ENCODE results near the gene LRRC4.

The LRRC4 gene

GRCh38 chr7:128030654-128031611, at the start of gene LRRC4:
Gene LRRC4 (minus strand): TSS chr7:128031437. CDS start chr7:128030640, 797 bp downstream.
- peak in 27 of 56 donors; percentile 22 to 74 (median 54) for DNase-seq

- no peak for DNase-seq
These were observed 48.9 kb upstream of the LRRC4 start for GRCh38 chr7:128080169-128080568.

GRCh38 chr7:128078309-128078708, 47.1 kb upstream of the LRRC4 start:
- DNase-seq, result no peak

GRCh38 chr7:128076796-128077271, 45.6 kb upstream of the LRRC4 start:
- peak in 8 of 56 donors; percentile 10 to 37 (median 28) for DNase-seq

GRCh38 chr7:128076196-128076795, 45.1 kb upstream of the LRRC4 start:
- DNase-seq, result peak in 15 of 56 donors; percentile 15 to 67 (median 31)

GRCh38 chr7:128075242-128076095, 44.2 kb upstream of the LRRC4 start:
- peak in 11 of 56 donors; percentile 8 to 53 (median 24) for DNase-seq

DNA sequence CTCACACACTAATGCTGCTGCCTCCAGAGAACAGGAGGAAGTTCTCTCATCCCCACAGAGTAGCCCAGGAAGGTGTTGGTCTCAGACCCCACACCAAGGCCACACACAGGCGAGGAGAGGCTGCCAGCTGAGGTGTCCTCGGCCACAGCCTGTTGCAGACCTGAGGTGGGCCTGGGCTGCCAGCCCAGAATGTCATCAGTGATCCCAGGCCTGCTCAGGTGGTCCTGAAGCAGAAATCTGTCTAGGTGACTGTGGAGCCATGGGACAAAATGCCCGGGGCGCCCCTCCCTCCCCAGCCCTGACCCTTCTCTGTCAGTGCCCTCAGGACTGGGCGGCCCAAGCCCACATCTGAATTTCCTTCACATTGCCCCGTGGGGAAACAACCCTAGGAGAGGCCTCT, 43.5 kb upstream of the LRRC4 start:
- no peak for DNase-seq

- DNase-seq, result no peak
These were observed 43.1 kb upstream of the LRRC4 start for GRCh38 chr7:128074336-128074735.

DNA sequence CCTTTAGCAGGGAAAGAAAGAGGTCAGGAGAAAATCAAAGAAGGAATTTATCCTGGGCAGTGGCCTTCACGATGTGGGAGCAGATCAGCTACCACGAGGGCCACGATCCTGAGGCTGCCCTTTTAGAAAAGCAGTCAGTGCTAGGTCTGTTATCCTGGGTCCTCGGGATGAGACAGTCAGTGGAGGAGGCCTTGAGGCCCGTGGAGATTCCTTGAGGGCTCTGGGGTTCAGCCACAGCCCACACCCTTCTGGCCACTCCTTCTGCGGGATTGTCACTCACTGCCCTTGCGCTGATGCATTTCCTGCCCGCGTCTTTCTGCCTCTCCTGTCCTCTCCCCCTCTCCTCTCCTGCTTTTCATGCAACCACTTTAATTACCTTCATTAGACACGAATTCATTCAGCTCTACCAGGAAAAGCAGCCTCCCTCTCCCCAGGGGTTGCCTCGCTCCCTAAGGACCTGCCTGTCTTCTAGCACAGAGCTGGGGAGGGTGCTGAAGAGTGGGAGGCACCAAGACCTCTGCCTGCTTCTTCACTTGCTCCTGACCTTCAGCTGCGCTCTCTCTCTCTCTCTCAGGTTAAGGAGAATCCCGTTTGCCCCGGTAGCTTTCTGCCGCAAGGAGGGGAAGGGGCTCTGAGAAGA, 42.6 kb upstream of the LRRC4 start:
- DNase-seq, result no peak

GRCh38 chr7:128071801-128072200, 40.6 kb upstream of the LRRC4 start:
- no peak for DNase-seq

DNA sequence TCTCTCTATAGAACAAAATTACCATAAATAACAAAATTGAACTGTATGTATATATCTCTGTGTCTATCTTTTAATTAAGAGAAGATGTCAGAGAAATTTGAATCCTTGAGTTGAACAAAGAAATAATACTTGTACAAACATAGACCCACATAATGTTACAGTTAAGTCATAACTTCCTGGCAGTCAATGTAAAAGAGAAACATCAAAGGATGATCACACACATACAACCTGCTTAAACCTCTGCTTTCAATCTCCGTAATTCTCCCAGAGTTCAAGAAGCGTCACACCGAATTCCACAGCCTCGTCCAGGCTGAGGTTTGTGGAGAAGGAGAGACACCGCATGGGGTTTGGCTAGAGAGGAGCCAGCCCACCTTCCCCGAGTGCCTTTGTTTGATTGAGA, 40.1 kb upstream of the LRRC4 start:
- no peak for DNase-seq

DNA sequence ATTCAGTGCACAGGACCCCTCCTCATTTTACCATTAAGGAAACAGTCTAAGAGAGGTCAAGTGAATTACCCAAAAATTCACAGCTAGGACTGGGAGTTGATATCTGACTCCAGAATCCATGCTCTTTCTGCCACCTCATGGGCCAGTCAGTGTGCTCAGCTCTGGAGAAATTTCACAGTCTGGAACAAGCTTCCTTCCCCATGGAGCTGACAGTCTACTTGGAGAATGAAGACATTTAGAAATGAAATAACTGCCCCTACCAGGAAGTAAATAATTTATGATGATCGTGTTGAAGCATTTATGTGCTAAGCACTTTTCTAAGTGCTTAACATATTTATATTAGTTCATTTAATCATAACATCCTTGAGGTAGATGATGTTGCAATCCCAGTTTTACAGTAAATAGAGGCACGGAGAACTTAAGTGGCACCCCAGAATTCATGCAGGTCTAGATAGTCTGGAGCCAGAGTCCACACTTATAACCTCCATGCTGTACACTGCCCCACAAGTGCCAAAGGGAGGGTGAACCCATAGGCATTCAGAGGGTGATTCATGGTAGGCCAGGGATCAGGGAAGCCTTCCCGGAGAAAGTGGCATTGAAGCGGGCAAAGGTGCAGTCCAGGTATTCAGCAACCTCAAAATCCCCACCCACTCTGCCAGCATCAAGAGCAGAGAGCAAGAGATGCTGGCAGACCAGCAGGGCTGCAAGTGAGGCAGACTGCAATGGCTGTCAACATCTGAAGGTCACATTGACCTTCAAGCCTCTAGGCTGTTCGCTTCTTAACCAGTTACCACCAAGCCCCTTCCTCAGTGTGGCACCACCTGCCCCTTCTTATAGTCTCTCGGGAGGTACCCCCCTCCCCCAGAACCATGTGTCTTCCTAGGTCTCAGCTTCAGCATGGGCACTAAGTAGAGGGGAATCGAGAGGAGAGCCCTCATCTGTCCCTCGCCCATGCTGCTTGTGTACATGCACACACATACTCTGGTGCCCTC, 38.4 kb upstream of the LRRC4 start:
- no peak for DNase-seq

GRCh38 chr7:128068785-128069184, 37.5 kb upstream of the LRRC4 start:
- DNase-seq, result no peak

GRCh38 chr7:128067983-128068382, 36.7 kb upstream of the LRRC4 start:
- DNase-seq, result no peak

- no peak for DNase-seq
These were observed 35.6 kb upstream of the LRRC4 start for GRCh38 chr7:128066858-128067257.

DNA sequence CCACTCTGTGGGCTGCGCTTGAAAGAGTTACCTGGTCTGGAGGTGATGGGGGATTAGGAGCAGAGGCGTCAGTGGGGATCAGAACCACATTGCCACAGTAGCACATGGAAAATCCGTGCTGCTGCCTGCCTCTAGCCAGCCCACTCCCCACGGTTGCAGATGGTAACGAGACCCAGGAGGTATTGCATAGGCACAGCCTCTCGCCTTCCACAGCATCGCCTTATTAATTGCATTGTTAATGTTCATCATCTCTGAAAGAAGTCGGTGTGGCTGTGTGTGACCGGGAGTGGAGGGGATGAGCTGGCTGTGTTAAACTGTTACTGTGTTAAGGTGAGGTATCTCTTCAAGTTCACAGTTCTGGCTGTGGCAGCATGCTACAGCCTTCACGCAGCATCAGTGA, 35.2 kb upstream of the LRRC4 start:
- DNase-seq, result no peak

DNA sequence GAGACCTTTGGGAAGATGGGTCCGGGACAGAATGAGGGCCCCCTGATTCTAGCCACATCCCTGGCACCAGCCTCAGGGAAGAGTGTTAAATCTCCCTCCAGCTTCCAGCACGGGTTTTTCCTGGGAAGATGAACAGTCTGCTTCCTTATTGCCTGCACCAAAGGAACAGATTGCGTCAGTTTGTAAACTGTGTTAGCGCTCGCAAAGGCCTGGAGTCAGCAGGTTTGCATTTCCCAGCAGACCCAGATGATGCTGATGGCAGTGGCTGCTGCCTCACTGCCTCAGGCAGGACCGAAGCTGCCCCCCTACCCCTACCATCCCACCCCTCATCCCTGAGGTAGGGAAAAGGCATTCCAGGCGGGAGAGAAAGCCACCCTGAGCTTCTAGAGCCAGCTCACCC, 34.6 kb upstream of the LRRC4 start:
- DNase-seq, result peak in 1 of 56 donors; percentile 15

- DNase-seq, result peak in 1 of 56 donors; percentile 8
These were observed 31.9 kb upstream of the LRRC4 start for GRCh38 chr7:128063088-128063487.

DNA sequence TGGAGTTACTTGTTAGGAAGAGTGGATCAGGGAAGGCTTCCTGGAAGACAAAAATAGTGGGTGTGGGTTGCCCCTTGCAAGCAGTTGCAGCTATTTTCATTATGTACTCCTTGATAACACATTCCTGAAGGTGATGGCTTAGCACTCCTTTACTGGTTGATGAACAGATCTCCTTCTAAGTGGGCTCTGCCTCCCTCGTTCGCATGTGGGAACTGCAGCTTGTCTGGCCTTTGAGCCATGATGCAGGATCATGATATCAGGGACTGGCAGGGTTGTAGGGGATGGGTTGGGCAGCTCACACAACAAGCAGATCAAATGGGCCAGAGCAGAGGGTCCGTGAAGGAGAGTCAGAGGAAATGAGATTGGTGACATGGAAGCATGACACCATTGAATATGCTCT, 28.8 kb upstream of the LRRC4 start:
- peak in 2 of 56 donors; percentile 19 to 28 for DNase-seq

All from amygdala (tissue), 56 donors.